Activated T-cell treated with anti-CD3 and anti-CD28 coated beads for 4 hours (primary cell): ENCODE measurements around the gene BCL6.
"Not testable (repeated sequence)": the region's sequence is repeated elsewhere in the genome, so short reads cannot be mapped to it uniquely, and the experiment has no call there.

Source experiments
- DNase-seq: peaks from one replicate; pipeline ENCODE4 v3.0.0-alpha.2; 2020

BCL6 gene

GRCh38 chr3:187709155-187709554 lies 36.1 kb downstream of the BCL6 start:
- DNase-seq, result no peak

- DNase-seq, result no peak
Observed at GRCh38 chr3:187708696-187709095, 36.6 kb downstream of the BCL6 start.

- DNase-seq, result no peak
Observed at GRCh38 chr3:187706971-187707370, 38.3 kb downstream of the BCL6 start.

GRCh38 chr3:187705164-187705563 lies 40.1 kb downstream of the BCL6 start:
- no peak for DNase-seq

- no peak for DNase-seq
Observed at GRCh38 chr3:187702507-187703033, 42.7 kb downstream of the BCL6 start, which contains the start of gene RTP2. Gene RTP2, minus strand, starts transcription at chr3:187702557. Its CDS starts 429 bp downstream, at chr3:187702128.

- DNase-seq, result no peak
Observed at GRCh38 chr3:187700249-187700648, 45.0 kb downstream of the BCL6 start.

GRCh38 chr3:187698499-187699399 lies 46.5 kb downstream of the BCL6 start:
- no peak for DNase-seq

GRCh38 chr3:187696021-187696420 lies 49.2 kb downstream of the BCL6 start:
- DNase-seq, result no peak

GRCh38 chr3:187695449-187695848 lies 49.8 kb downstream of the BCL6 start:
- no peak for DNase-seq

- no peak for DNase-seq
Observed at GRCh38 chr3:187694801-187695200, 50.5 kb downstream of the BCL6 start.

GRCh38 chr3:187693431-187693830 lies 51.8 kb downstream of the BCL6 start:
- DNase-seq, result no peak

- no peak for DNase-seq
Observed at GRCh38 chr3:187689984-187690383, 55.3 kb downstream of the BCL6 start.

GRCh38 chr3:187686621-187687273 lies 58.5 kb downstream of the BCL6 start:
- DNase-seq, result no peak

- DNase-seq, result no peak
Observed at GRCh38 chr3:187685948-187686347, 59.3 kb downstream of the BCL6 start.

- DNase-seq, result no peak
Observed at GRCh38 chr3:187684880-187685279, 60.4 kb downstream of the BCL6 start.

- DNase-seq, result no peak
Observed at GRCh38 chr3:187684444-187684843, 60.8 kb downstream of the BCL6 start.

GRCh38 chr3:187681756-187682155 lies 63.5 kb downstream of the BCL6 start:
- DNase-seq, result not testable (repeated sequence)

GRCh38 chr3:187679638-187680396 lies 65.5 kb downstream of the BCL6 start:
- DNase-seq, result peak; percentile 55

- no peak for DNase-seq
Observed at GRCh38 chr3:187678726-187679268, 66.5 kb downstream of the BCL6 start.

GRCh38 chr3:187677604-187678003 lies 67.7 kb downstream of the BCL6 start:
- DNase-seq, result no peak

GRCh38 chr3:187673012-187673411 lies 72.3 kb downstream of the BCL6 start:
- DNase-seq, result no peak
